Ishikawa (cell line): ENCODE measurements around the gene SSR2.

Experiments
- CEBPB ChIP-seq: IDR thresholded peaks from 2 replicates; pipeline ENCODE4 v1.6.1; 2012
- CREB1 ChIP-seq: IDR thresholded peaks from 2 replicates; pipeline ENCODE4 v1.6.1; 2012; ENCODE audit warnings: low read depth
- EGR1 ChIP-seq: IDR thresholded peaks from 2 replicates; pipeline ENCODE4 v1.6.1; 2012
- EP300 ChIP-seq: IDR thresholded peaks from 2 replicates; pipeline ENCODE4 v1.6.1; 2012; ENCODE audit warnings: borderline replicate concordance
- FOXM1 ChIP-seq: IDR thresholded peaks from 2 replicates; pipeline ENCODE4 v1.6.1; 2012; ENCODE audit warnings: low read depth, borderline replicate concordance
- NFIC ChIP-seq: IDR thresholded peaks from 2 replicates; pipeline ENCODE4 v1.6.1; 2012
- RAD21 ChIP-seq: IDR thresholded peaks from 2 replicates; pipeline ENCODE4 v1.6.1; 2012; ENCODE audit warnings: low read depth
- TAF1 ChIP-seq: IDR thresholded peaks from 2 replicates; pipeline ENCODE4 v1.6.1; 2012; ENCODE audit warnings: low read depth, mild to moderate bottlenecking
- TCF12 ChIP-seq: IDR thresholded peaks from 2 replicates; pipeline ENCODE4 v1.6.1; 2012; ENCODE audit warnings: low read depth
- TEAD4 ChIP-seq: IDR thresholded peaks from 2 replicates; pipeline ENCODE4 v1.6.1; 2012
- YY1 ChIP-seq: IDR thresholded peaks from 2 replicates; pipeline ENCODE4 v1.6.1; 2012; ENCODE audit warnings: low read depth
- ZBTB7A ChIP-seq: IDR thresholded peaks from 2 replicates; pipeline ENCODE4 v1.6.1; 2012; ENCODE audit warnings: low read depth
- TF ChIP-seq, protein P1 (sequence below): IDR thresholded peaks from 2 replicates; pipeline ENCODE4 v1.6.1; 2012
- TF ChIP-seq, protein P2 (sequence below): IDR thresholded peaks from 2 replicates; pipeline ENCODE4 v1.6.1; 2012; ENCODE audit warnings: low read depth, mild to moderate bottlenecking
- TF ChIP-seq, protein P3 (sequence below): IDR thresholded peaks from 2 replicates; pipeline ENCODE4 v1.6.1; 2012

Gene SSR2

DNA sequence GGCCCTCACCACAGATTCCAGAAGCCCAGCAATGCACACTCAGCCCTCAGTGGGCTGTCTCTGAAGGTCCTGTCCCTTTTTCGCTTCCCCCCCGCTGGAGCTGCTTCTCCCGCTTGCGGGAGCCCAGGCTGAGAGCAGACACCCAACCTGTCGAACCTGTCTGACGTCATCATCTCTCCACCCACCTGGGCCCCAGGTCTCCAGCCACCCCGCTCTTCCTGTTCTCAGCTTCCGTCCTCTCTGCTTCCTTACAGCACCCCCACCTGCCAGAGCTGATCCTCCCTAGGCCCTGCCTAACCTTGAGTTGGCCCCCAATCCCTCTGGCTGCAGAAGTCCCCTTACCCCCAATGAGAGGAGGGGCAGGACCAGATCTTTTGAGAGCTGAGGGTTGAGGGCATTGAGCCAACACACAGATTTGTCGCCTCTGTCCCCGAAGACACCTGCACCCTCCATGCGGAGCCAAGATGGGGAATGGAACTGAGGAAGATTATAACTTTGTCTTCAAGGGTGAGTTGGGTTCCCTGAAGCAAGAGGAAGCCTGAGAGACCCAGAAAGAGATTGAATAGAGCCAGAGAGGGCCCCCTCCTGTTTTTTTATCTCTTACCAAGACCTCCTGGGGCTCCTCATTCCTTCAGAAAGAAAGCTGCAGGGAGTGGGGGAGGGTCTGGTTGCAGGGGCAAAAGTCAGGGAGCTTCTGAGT lies 40.3 kb upstream of the SSR2 start, which contains the start of gene RAB25:
Gene RAB25 (plus strand): TSS at position 224 of the 700 bp plus-strand sequence. CDS start 241 bp downstream, at position 465.
- TF ChIP-seq, protein P1, sequence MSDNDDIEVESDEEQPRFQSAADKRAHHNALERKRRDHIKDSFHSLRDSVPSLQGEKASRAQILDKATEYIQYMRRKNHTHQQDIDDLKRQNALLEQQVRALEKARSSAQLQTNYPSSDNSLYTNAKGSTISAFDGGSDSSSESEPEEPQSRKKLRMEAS, result peak; percentile 76
- peak; percentile 35; the same call in 1 of the 2 replicates for TF ChIP-seq EGR1
- TF ChIP-seq CEBPB, result no peak
- no peak; the same call in 1 of the 2 replicates for TF ChIP-seq RAD21
- TF ChIP-seq, protein P2, sequence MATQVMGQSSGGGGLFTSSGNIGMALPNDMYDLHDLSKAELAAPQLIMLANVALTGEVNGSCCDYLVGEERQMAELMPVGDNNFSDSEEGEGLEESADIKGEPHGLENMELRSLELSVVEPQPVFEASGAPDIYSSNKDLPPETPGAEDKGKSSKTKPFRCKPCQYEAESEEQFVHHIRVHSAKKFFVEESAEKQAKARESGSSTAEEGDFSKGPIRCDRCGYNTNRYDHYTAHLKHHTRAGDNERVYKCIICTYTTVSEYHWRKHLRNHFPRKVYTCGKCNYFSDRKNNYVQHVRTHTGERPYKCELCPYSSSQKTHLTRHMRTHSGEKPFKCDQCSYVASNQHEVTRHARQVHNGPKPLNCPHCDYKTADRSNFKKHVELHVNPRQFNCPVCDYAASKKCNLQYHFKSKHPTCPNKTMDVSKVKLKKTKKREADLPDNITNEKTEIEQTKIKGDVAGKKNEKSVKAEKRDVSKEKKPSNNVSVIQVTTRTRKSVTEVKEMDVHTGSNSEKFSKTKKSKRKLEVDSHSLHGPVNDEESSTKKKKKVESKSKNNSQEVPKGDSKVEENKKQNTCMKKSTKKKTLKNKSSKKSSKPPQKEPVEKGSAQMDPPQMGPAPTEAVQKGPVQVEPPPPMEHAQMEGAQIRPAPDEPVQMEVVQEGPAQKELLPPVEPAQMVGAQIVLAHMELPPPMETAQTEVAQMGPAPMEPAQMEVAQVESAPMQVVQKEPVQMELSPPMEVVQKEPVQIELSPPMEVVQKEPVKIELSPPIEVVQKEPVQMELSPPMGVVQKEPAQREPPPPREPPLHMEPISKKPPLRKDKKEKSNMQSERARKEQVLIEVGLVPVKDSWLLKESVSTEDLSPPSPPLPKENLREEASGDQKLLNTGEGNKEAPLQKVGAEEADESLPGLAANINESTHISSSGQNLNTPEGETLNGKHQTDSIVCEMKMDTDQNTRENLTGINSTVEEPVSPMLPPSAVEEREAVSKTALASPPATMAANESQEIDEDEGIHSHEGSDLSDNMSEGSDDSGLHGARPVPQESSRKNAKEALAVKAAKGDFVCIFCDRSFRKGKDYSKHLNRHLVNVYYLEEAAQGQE, result no peak
- TF ChIP-seq FOXM1, result no peak
- TF ChIP-seq YY1, result no peak
- peak; percentile 60 for TF ChIP-seq TAF1
- peak; percentile 15; the same call in 1 of the 2 replicates for TF ChIP-seq TEAD4
- TF ChIP-seq CREB1, result peak; percentile 80
- TF ChIP-seq NFIC, result peak; percentile 43; the same call in 1 of the 2 replicates
- no peak; the same call in 1 of the 2 replicates for TF ChIP-seq EP300
- 0 out of 2 replicates have a peak, but pooled peaks have one; percentile 51 for TF ChIP-seq TCF12
- TF ChIP-seq ZBTB7A, result peak; percentile 38; the same call in 1 of the 2 replicates
- TF ChIP-seq, protein P3, sequence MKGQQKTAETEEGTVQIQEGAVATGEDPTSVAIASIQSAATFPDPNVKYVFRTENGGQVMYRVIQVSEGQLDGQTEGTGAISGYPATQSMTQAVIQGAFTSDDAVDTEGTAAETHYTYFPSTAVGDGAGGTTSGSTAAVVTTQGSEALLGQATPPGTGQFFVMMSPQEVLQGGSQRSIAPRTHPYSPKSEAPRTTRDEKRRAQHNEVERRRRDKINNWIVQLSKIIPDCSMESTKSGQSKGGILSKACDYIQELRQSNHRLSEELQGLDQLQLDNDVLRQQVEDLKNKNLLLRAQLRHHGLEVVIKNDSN, result 0 out of 2 replicates have a peak, but pooled peaks have one; percentile 28

DNA sequence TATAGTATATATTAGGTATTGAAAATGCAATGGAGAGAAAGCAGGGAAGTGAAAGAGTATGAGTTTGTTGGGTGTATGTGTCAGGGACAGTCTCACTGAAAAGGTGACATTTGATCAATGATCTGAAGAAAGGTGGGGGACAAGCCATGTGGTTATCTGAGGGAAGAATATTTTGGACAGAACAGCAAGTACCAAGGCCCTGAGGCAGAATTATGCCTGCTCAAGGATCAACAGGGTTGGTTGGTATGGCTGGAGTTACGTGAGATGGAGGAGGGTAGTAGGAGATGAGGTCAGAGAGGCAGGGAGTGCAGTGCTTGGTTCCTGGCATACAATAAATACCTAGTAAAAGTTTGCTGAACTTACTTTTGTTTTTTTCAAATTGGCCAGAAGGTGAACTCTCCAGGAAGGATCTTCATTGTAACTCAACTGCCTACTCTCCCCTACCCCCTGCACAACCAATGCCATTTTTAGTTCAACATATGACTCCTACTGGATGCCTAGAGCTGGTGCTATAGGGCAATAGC lies 35.6 kb upstream of the SSR2 start:
- TF ChIP-seq CEBPB (no peak), CREB1 (no peak), TCF12 (no peak), NFIC (no peak), TEAD4 (no peak)
- TF ChIP-seq, protein P2, result no peak

DNA sequence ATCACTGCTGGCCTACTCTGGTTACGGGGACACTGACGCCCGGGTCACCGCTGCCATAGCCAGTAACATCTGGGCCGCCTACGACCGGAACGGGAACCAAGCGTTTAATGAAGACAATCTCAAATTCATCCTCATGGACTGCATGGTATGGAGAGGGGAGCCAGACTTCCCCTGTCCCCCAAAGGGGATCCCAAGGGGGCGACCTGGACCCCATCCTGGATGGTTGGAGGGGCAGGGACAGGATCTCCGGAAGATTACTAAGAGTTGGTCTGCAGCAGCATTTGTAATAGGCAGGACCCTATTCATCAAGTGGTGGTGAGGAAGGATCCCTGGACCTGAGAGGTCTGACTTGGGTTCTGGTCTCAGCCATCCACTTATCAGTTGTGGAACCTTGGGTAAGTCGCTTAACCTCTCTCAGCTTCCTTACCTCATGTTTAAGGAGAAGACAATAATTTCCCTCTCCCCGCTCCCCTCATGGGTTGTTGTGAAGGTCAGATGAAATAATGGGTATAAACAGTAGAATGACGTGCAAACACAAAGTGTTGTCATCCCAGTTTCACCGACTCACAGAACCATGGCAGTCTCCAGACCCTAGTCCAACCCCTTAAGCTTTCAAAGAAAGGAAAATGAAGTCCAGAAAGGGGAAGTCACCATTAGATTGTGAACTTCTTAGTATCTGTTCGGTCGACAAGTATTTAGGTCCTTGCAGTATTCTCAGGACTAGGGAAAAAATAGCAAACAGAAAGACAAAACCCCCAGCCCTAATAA lies 34.7 kb upstream of the SSR2 start:
- TF ChIP-seq FOXM1, result no peak
- no peak for TF ChIP-seq YY1
- TF ChIP-seq, protein P1, result no peak
- TF ChIP-seq TEAD4, result no peak
- TF ChIP-seq CEBPB, result no peak
- no peak for TF ChIP-seq ZBTB7A
- TF ChIP-seq RAD21, result no peak
- no peak for TF ChIP-seq NFIC
- TF ChIP-seq CREB1, result no peak
- TF ChIP-seq EGR1, result no peak
- no peak for TF ChIP-seq EP300
- no peak for TF ChIP-seq TAF1
- TF ChIP-seq, protein P2, result no peak
- no peak for TF ChIP-seq TCF12
- TF ChIP-seq, protein P3, result no peak
